OCI-LY1 (cell line): ENCODE data around the gene PPP2R3B.

Experiments used
- H2AFZ ChIP-seq: fragments of 200-600 bp; sonication (generic), shearing (Covaris generic); 2 replicates; pipeline ENCODE4 v1.6.0; 2014; ENCODE audit warnings: antibody characterized with exemption, mild to moderate bottlenecking, low read length
- H3F3A ChIP-seq: fragments of 200-600 bp; sonication (generic), shearing (Covaris generic); 2 replicates; pipeline ENCODE4 v1.6.0; 2014; ENCODE audit warnings: mild to moderate bottlenecking, antibody characterized with exemption, low read length, moderate library complexity; ENCODE audit not compliant: insufficient read depth
- H3K27ac ChIP-seq: fragments of 200-600 bp; sonication (generic); 2 replicates; pipeline ENCODE4 v1.5.1; 2014; ENCODE audit warnings: low read length, mixed run types, mild to moderate bottlenecking, low read depth; ENCODE audit not compliant: poor library complexity, severe bottlenecking
- H3K27me3 ChIP-seq: fragments of 200-600 bp; sonication (generic); 2 replicates; pipeline ENCODE4 v1.6.0; 2014; ENCODE audit warnings: antibody characterized with exemption, mild to moderate bottlenecking, low read length, moderate library complexity; ENCODE audit not compliant: insufficient read depth
- H3K36me3 ChIP-seq: fragments of 200-600 bp; sonication (generic); 2 replicates; pipeline ENCODE4 v1.6.1; 2014; ENCODE audit warnings: mild to moderate bottlenecking, antibody characterized with exemption, low read length, moderate library complexity, mixed read lengths; ENCODE audit not compliant: insufficient read depth
- H3K4me1 ChIP-seq: fragments of 200-600 bp; sonication (generic); 2 replicates; pipeline ENCODE4 v1.5.1; 2014; ENCODE audit warnings: mild to moderate bottlenecking, low read length, moderate library complexity; ENCODE audit not compliant: insufficient read depth, severe bottlenecking
- H3K4me2 ChIP-seq: fragments of 200-600 bp; sonication (generic), shearing (Covaris generic); 2 replicates; pipeline ENCODE4 v1.6.1; 2014; ENCODE audit warnings: low read length
- H3K4me3 ChIP-seq: fragments of 200-600 bp; sonication (generic); 2 replicates; pipeline ENCODE4 v1.5.1; 2014; ENCODE audit warnings: low read length, low read depth, mild to moderate bottlenecking, mixed read lengths; ENCODE audit not compliant: poor library complexity, severe bottlenecking
- H3K79me2 ChIP-seq: fragments of 200-600 bp; shearing (Covaris generic); 2 replicates; pipeline ENCODE4 v1.6.1; 2016; ENCODE audit warnings: mixed run types, low read length, mixed read lengths; ENCODE audit not compliant: insufficient read depth
- H3K9ac ChIP-seq: fragments of 200-600 bp; sonication (generic), shearing (Covaris generic); 2 replicates; pipeline ENCODE4 v1.6.1; 2014; ENCODE audit warnings: mild to moderate bottlenecking, low read length, mixed read lengths
- H3K9me2 ChIP-seq: fragments of 200-600 bp; sonication (generic), shearing (Covaris generic); 2 replicates; pipeline ENCODE4 v1.6.1; 2014; ENCODE audit warnings: low read depth, mild to moderate bottlenecking, low read length, mixed read lengths
- H3K9me3 ChIP-seq: fragments of 200-600 bp; shearing (Covaris generic); 2 replicates; pipeline ENCODE4 v1.6.1; 2014; ENCODE audit warnings: low read length, mixed read lengths
- H4K20me1 ChIP-seq: fragments of 200-600 bp; sonication (generic), shearing (Covaris generic); 2 replicates; pipeline ENCODE4 v1.6.0; 2016; ENCODE audit warnings: mild to moderate bottlenecking, low read length; ENCODE audit not compliant: insufficient read depth
- EZH2 ChIP-seq: fragments of 200-600 bp; sonication (generic), shearing (Covaris generic); IDR thresholded peaks from 2 replicates; pipeline ENCODE4 v1.8.0; 2017; ENCODE audit warnings: borderline replicate concordance, mixed run types, mild to moderate bottlenecking, antibody characterized with exemption, low read length, moderate library complexity, mixed read lengths
- TF ChIP-seq, protein P1 (sequence below): fragments of 200-600 bp; sonication (generic), shearing (Covaris generic); IDR thresholded peaks from 2 replicates; pipeline ENCODE4 v1.5.1; 2017; ENCODE audit warnings: mild to moderate bottlenecking, antibody characterized with exemption, low read length, moderate library complexity, mixed read lengths

The PPP2R3B gene

DNA sequence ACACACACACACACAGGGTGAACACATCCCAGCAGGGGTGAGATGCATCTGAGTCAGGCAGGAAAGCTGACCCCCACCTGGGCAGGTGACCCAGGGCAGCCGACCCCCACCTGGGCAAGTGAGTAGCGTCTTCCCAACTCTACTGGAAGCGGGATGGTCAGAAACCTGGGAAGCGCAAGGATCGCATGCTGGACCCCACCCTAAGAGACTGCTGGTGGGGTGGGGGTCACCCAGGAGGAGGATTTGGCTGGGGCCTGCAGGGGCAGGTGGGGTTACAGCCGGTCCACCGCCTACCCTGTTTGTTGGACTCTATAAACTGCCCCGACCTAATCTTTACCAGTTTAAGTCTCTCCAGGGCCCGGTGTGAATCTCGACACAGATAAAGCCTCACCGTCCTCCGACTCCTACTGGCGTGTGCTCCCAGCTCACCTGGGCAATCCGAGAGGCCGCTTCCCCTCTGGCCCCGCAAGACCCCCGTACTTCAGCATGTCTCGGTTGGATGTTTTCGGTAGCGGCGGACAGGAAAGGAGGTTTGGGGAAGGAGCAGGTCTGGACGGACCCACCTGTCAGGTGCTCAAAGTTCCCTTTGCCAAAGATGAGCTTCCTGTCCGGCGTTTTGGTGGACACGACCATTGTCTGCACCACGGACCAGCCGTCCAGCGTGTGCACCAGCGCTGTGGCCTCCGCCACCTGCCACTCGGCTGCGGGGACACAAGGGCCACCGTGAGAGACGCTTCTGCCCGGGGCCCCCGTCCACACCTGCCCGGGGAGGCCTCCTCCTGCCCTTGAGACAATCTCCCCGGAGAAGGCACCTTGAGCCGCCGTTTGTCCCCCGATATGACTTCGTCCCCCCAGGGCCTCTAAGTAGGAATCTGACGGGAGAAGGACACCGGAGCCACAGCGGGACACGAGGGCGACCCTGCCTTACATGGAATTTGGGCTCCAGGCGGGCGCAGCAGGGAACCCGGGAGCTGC, 70.1 kb downstream of the PPP2R3B start:
- no peak for TF ChIP-seq EZH2
- TF ChIP-seq, protein P1, sequence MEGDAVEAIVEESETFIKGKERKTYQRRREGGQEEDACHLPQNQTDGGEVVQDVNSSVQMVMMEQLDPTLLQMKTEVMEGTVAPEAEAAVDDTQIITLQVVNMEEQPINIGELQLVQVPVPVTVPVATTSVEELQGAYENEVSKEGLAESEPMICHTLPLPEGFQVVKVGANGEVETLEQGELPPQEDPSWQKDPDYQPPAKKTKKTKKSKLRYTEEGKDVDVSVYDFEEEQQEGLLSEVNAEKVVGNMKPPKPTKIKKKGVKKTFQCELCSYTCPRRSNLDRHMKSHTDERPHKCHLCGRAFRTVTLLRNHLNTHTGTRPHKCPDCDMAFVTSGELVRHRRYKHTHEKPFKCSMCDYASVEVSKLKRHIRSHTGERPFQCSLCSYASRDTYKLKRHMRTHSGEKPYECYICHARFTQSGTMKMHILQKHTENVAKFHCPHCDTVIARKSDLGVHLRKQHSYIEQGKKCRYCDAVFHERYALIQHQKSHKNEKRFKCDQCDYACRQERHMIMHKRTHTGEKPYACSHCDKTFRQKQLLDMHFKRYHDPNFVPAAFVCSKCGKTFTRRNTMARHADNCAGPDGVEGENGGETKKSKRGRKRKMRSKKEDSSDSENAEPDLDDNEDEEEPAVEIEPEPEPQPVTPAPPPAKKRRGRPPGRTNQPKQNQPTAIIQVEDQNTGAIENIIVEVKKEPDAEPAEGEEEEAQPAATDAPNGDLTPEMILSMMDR: no peak
- no peak overlapping the region for H3K9ac ChIP-seq
- H3F3A ChIP-seq: no peaks in the 10 kb centered on the region
- no peak overlapping the region for H3K27ac ChIP-seq
- H3K9me3 ChIP-seq: no peaks in the 10 kb centered on the region
- H2AFZ ChIP-seq: no peak overlapping the region
- H3K36me3 ChIP-seq: peaks cover 50% of the 10 kb centered on the region
- H3K4me3 ChIP-seq: no peak overlapping the region
- H3K79me2 ChIP-seq: no peaks in the 10 kb centered on the region
- peaks cover 15% of the 10 kb centered on the region for H3K4me1 ChIP-seq
- no peaks in the 10 kb centered on the region for H4K20me1 ChIP-seq
- no peaks in the 10 kb centered on the region for H3K27me3 ChIP-seq
- no peaks in the 10 kb centered on the region for H3K9me2 ChIP-seq
- H3K4me2 ChIP-seq: no peak overlapping the region

DNA sequence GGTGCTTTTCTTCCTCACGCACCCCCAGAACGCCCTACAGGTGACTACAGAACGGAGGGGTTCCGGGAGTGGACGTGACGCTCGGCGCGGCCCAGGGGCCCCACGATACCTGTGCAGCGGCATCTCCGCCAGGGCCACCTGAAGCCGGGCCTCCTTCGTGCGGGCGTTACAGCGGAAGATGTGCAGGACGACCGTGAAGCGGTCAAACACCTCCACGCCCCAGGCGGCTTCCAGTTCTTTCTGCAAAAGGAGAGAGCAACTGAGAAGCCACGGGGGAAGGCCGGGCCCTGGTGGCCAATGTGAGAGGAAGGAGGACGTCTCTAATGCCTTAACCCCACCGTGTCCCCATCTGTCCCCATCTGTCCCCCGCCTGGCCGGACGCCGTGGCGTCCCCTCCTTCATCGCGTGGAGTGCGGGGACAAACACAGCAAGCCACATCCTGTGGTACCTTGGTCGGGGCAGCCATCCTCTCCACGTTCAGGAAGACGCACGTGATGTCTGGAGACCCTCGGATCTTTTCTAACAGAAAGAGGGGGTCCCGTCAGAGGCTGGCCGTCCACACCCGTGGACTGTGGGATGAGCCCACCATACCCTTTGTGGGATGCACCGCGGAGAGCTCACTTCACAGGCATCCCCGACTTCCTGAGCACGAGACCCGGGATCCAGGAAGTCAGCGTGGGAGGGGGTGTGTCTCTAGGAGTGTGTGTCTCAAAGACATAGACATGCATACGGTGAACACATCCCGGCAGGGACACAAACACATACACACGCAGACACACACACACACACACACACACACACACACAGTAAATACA, 71.7 kb downstream of the PPP2R3B start:
- no peak overlapping the region for H3K4me2 ChIP-seq
- no peaks in the 10 kb centered on the region for H4K20me1 ChIP-seq
- no peak overlapping the region for H3K9ac ChIP-seq
- no peaks in the 10 kb centered on the region for H3K27me3 ChIP-seq
- no peaks in the 10 kb centered on the region for H3K79me2 ChIP-seq
- H3K9me3 ChIP-seq: no peaks in the 10 kb centered on the region
- no peak overlapping the region for H3K4me3 ChIP-seq
- no peaks in the 10 kb centered on the region for H3F3A ChIP-seq
- H3K36me3 ChIP-seq: peaks cover 62% of the 10 kb centered on the region
- no peaks in the 10 kb centered on the region for H3K9me2 ChIP-seq
- TF ChIP-seq, protein P1: no peak
- TF ChIP-seq EZH2: no peak
- H3K27ac ChIP-seq: no peak overlapping the region
- peaks cover 6% of the 10 kb centered on the region for H3K4me1 ChIP-seq
- H2AFZ ChIP-seq: no peak overlapping the region

DNA sequence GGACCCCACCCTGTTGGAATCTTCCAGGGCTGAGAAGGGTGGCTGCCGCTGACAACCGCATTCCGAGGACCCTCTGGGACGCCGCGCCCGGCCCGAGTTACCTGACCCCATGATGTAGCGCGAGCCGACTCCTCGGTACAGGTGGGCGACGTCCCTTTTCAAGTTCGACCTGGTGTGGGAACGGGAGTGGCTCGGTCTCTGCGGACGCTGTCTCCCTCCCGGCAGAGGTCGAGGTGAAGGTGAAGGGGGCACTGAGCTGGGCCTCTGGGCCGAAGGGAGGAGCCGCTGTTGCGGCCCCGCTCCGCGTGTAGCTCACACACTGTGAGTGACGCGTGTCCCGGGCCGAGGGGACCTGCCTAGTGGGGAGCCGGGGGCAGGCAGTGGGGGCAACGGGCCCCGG, 72.7 kb downstream of the PPP2R3B start:
- TF ChIP-seq, protein P1: no peak
- no peak for TF ChIP-seq EZH2
- Histone ChIP-seq H3K79me2 (no peaks in the 10 kb centered on the region), H4K20me1 (no peaks in the 10 kb centered on the region), H3K4me1 (no peaks in the 10 kb centered on the region), H3K9ac (no peak overlapping the region), H3K9me2 (no peaks in the 10 kb centered on the region), H3K27ac (no peak overlapping the region), H2AFZ (no peak overlapping the region), H3K36me3 (peaks cover 67% of the 10 kb centered on the region), H3K27me3 (no peaks in the 10 kb centered on the region), H3K9me3 (no peaks in the 10 kb centered on the region), H3K4me3 (no peak overlapping the region), H3K4me2 (no peak overlapping the region), H3F3A (no peaks in the 10 kb centered on the region)
